H9 (cell line): Measurements from ENCODE around the gene COL5A3. TPM values are rescaled to one million over a fixed set of nuclear protein-coding genes. Genes with fewer than 3 reads are reported as not detected.

Experiments used
- DNase-seq: peaks from one replicate; pipeline ENCODE4 v3.0.0-alpha.2; 2017
- H2AFZ ChIP-seq: one replicate; pipeline ENCODE4 v1.6.1; 2013; ENCODE audit warnings: mild to moderate bottlenecking, low read length, control low read depth, moderate library complexity
- H2AK5ac ChIP-seq: 2 replicates; pipeline ENCODE4 v1.6.1; 2013; ENCODE audit warnings: low read length, control low read depth, mixed read lengths; ENCODE audit not compliant: insufficient read length
- H2BK120ac ChIP-seq: one replicate; pipeline ENCODE4 v1.6.1; 2013; ENCODE audit warnings: low read depth, mild to moderate bottlenecking, low read length, control low read depth, inconsistent platforms; ENCODE audit not compliant: poor library complexity, severe bottlenecking
- H2BK12ac ChIP-seq: 2 replicates; pipeline ENCODE4 v1.6.1; 2013; ENCODE audit warnings: low read length, control low read depth, mixed read lengths, low read depth; ENCODE audit not compliant: insufficient read length
- H2BK15ac ChIP-seq: 2 replicates; pipeline ENCODE4 v1.6.1; 2013; ENCODE audit warnings: low read depth, low read length, control low read depth
- H2BK20ac ChIP-seq: one replicate; pipeline ENCODE4 v1.6.1; 2013; ENCODE audit warnings: low read depth, mild to moderate bottlenecking, low read length, control low read depth, inconsistent platforms; ENCODE audit not compliant: poor library complexity, severe bottlenecking
- H2BK5ac ChIP-seq: 2 replicates; pipeline ENCODE4 v1.6.1; 2013; ENCODE audit warnings: low read length, control low read depth, mixed read lengths; ENCODE audit not compliant: insufficient read length
- H3K14ac ChIP-seq: 2 replicates; pipeline ENCODE4 v1.6.1; 2013; ENCODE audit warnings: low read length, control low read depth; ENCODE audit not compliant: insufficient read depth
- H3K18ac ChIP-seq: 2 replicates; pipeline ENCODE4 v1.6.1; 2013; ENCODE audit warnings: low read depth, mild to moderate bottlenecking, mixed read lengths, low read length, control low read depth; ENCODE audit not compliant: insufficient read length
- H3K23ac ChIP-seq: 2 replicates; pipeline ENCODE4 v1.6.1; 2013; ENCODE audit warnings: low read length, control low read depth, mixed read lengths, low read depth; ENCODE audit not compliant: insufficient read length
- H3K23me2 ChIP-seq: 2 replicates; pipeline ENCODE4 v1.6.1; 2013; ENCODE audit warnings: low read depth, mild to moderate bottlenecking, mixed read lengths, low read length, control low read depth; ENCODE audit not compliant: insufficient read length, poor library complexity, severe bottlenecking
- H3K27ac ChIP-seq: 2 replicates; pipeline ENCODE4 v1.5.1; 2013; ENCODE audit warnings: low read length, control low read depth, mixed read lengths, low read depth; ENCODE audit not compliant: insufficient read length
- H3K27me3 ChIP-seq: 2 replicates; pipeline ENCODE4 v1.6.1; 2013; ENCODE audit warnings: low read length, control low read depth, inconsistent platforms; ENCODE audit not compliant: insufficient read depth
- H3K4ac ChIP-seq: 2 replicates; pipeline ENCODE4 v1.6.1; 2013; ENCODE audit warnings: low read depth, mild to moderate bottlenecking, control low read depth, inconsistent platforms, low read length, moderate library complexity
- H3K4me1 ChIP-seq: 2 replicates; pipeline ENCODE4 v1.6.1; 2013; ENCODE audit warnings: low read length, control low read depth, inconsistent platforms; ENCODE audit not compliant: insufficient read depth
- H3K4me2 ChIP-seq: 2 replicates; pipeline ENCODE4 v1.6.1; 2013; ENCODE audit warnings: low read length, control low read depth, mixed read lengths; ENCODE audit not compliant: insufficient read length, insufficient read depth
- H3K56ac ChIP-seq: 2 replicates; pipeline ENCODE4 v1.6.1; 2013; ENCODE audit warnings: low read depth, mild to moderate bottlenecking, mixed read lengths, low read length, control low read depth; ENCODE audit not compliant: insufficient read length
- H3K79me1 ChIP-seq: 2 replicates; pipeline ENCODE4 v1.6.1; 2013; ENCODE audit warnings: low read depth, mild to moderate bottlenecking, moderate library complexity, low read length, control low read depth, inconsistent platforms; ENCODE audit not compliant: insufficient read depth, poor library complexity, severe bottlenecking
- H3K79me2 ChIP-seq: 2 replicates; pipeline ENCODE4 v1.6.1; 2013; ENCODE audit warnings: low read length, control low read depth, inconsistent platforms; ENCODE audit not compliant: insufficient read depth
- H3K9ac ChIP-seq: 2 replicates; pipeline ENCODE4 v1.6.1; 2013; ENCODE audit warnings: low read length, control low read depth, mixed read lengths; ENCODE audit not compliant: insufficient read length; ENCODE audit errors: extremely low read depth
- H3K9me3 ChIP-seq: one replicate; pipeline ENCODE4 v1.6.1; 2013; ENCODE audit warnings: low read depth, low read length, inconsistent platforms; ENCODE audit not compliant: control insufficient read depth
- H3T11ph ChIP-seq: one replicate; pipeline ENCODE4 v1.6.1; 2013; ENCODE audit warnings: mild to moderate bottlenecking, low read length, control low read depth, inconsistent platforms
- H4K20me1 ChIP-seq: one replicate; pipeline ENCODE4 v1.6.1; 2013; ENCODE audit not compliant: control insufficient read depth, insufficient read length, insufficient read depth
- H4K5ac ChIP-seq: 2 replicates; pipeline ENCODE4 v1.6.1; 2013; ENCODE audit warnings: low read depth, mild to moderate bottlenecking, mixed read lengths, low read length, control low read depth; ENCODE audit not compliant: insufficient read length
- H4K8ac ChIP-seq: replicated peaks from 2 replicates; pipeline ENCODE4 v1.6.1; 2013; ENCODE audit warnings: low read length, control low read depth, mixed read lengths, low read depth; ENCODE audit not compliant: insufficient read length
- H4K91ac ChIP-seq: 2 replicates; pipeline ENCODE4 v1.6.1; 2013; ENCODE audit warnings: low read depth, mild to moderate bottlenecking, moderate library complexity, mixed read lengths, low read length, control low read depth; ENCODE audit not compliant: insufficient read length
- H3K27ac Mint-ChIP-seq, 3 experiments: 2 replicates in 2 of 3; 3 replicates in 1 of 3; pipeline ENCODE4 v1.8.0; 2020 to 2021; ENCODE audit warnings: mixed read lengths in 3 of 3, mild to moderate bottlenecking in 1 of 3, moderate library complexity in 1 of 3
- H3K27me3 Mint-ChIP-seq: 2 replicates; pipeline ENCODE4 v1.8.0; 2021; ENCODE audit warnings: low read depth, mild to moderate bottlenecking, moderate library complexity, mixed read lengths
- H3K36me3 Mint-ChIP-seq, 3 experiments: 2 replicates in 2 of 3; 3 replicates in 1 of 3; pipeline ENCODE4 v1.8.0; 2020 to 2021; ENCODE audit warnings: low read depth in 3 of 3, mixed read lengths in 3 of 3; ENCODE audit not compliant: insufficient read depth in 1 of 3
- H3K4me1 Mint-ChIP-seq, 2 experiments: 2 replicates each; pipeline ENCODE4 v1.8.0; 2020; ENCODE audit warnings: mixed read lengths in 2 of 2
- H3K4me3 Mint-ChIP-seq, 2 experiments: 2 replicates in 1 of 2; 3 replicates in 1 of 2; pipeline ENCODE4 v1.8.0; 2020 to 2021; ENCODE audit warnings: mild to moderate bottlenecking in 2 of 2, mixed read lengths in 2 of 2, moderate library complexity in 1 of 2
- H3K9me3 Mint-ChIP-seq, 2 experiments: 2 replicates in 1 of 2; 3 replicates in 1 of 2; pipeline ENCODE4 v1.8.0; 2020; ENCODE audit warnings: mild to moderate bottlenecking in 2 of 2, mixed read lengths in 2 of 2, moderate library complexity in 1 of 2
- WGBS: extraction: QIAGEN DNeasy Blood & Tissue Kit; methylation state at CpG from one replicate; pipeline ENCODE4 v1.1.7; 2013; ENCODE audit warnings: missing lambda C conversion rate, low lambda C conversion rate, mixed read lengths; ENCODE audit not compliant: insufficient read length; ENCODE audit errors: extremely low coverage; 5-methylcytosine and 5-hydroxymethylcytosine counted together
- total RNA-seq: library from RNA; stranded (reverse); gene quantifications from 2 replicates; pipeline ENCODE4 v1.2.1, GENCODE V29; 2021
- TF ChIP-seq, protein P1 (sequence below): fragments of 200-600 bp; sonication (generic); conservative IDR thresholded peaks from 3 replicates; pipeline ENCODE4 v1.8.0; 2021; ENCODE audit warnings: antibody characterized with exemption, mild to moderate bottlenecking

The COL5A3 gene
- total RNA-seq, 1 experiment from 2014 or later: 0.72 TPM

DNA sequence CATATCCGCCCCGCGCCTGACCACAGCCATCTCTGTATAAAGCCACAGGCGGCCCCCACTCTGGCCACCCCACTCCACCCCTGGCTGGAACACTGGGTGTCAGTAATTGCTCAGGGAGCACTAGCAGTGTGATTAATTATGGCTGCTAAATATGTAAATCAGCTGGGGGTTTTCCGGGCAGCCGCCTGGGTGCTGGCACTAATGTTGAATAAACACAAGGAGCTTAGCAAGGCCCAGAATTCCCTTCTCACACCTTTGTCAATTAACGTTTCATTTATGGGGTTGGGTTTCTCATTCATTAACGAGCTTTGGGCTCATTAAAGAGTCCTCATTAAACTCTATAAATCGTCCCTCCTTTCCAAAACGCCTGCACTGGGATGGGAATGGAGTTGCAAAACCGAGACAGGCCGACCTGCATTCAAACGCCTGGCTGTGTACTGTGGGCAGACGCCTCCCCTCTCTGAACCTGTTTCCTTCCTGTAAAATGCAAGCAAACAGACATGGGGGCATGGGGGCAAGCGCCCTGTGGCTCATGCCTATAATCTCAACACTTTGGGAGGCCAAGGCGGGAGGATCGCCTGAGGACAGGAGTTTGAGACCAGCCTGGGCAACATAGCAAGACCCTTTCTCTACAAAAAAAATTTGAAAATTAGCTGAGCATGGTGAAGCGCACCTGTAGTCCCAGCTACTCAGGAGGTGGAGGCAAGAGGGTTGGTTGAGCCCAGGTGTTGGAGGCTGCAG, 56.3 kb downstream of the COL5A3 start:
- H2BK20ac ChIP-seq: no peak overlapping the region
- H3K4ac ChIP-seq: no peak overlapping the region
- TF ChIP-seq, protein P1, sequence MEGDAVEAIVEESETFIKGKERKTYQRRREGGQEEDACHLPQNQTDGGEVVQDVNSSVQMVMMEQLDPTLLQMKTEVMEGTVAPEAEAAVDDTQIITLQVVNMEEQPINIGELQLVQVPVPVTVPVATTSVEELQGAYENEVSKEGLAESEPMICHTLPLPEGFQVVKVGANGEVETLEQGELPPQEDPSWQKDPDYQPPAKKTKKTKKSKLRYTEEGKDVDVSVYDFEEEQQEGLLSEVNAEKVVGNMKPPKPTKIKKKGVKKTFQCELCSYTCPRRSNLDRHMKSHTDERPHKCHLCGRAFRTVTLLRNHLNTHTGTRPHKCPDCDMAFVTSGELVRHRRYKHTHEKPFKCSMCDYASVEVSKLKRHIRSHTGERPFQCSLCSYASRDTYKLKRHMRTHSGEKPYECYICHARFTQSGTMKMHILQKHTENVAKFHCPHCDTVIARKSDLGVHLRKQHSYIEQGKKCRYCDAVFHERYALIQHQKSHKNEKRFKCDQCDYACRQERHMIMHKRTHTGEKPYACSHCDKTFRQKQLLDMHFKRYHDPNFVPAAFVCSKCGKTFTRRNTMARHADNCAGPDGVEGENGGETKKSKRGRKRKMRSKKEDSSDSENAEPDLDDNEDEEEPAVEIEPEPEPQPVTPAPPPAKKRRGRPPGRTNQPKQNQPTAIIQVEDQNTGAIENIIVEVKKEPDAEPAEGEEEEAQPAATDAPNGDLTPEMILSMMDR: no peak
- no peak overlapping the region for H3K4me2 ChIP-seq
- no peaks in the 10 kb centered on the region for H3K36me3 Mint-ChIP-seq
- H3K79me2 ChIP-seq: no peaks in the 10 kb centered on the region
- H3K23me2 ChIP-seq: no peaks in the 10 kb centered on the region
- no peak overlapping the region for H3K27ac ChIP-seq
- no peak overlapping the region for H3K4me3 Mint-ChIP-seq
- no peak overlapping the region for H3K9ac ChIP-seq
- H3K56ac ChIP-seq: no peak overlapping the region
- no peaks in the 10 kb centered on the region for H4K20me1 ChIP-seq
- H3K9me3 Mint-ChIP-seq: no peaks in the 10 kb centered on the region; a peak in 1 of 5 replicates
- peaks cover 2% of the 10 kb centered on the region; the same call in 1 of the 2 replicates for H3K4me1 ChIP-seq
- H2BK12ac ChIP-seq: no peak overlapping the region
- H3K4me1 Mint-ChIP-seq: peaks cover 13 to 20% of the 10 kb centered on the region in 2 experiments
- no peaks in the 10 kb centered on the region for H3K27me3 ChIP-seq
- H3K23ac ChIP-seq: no peak overlapping the region
- peak overlapping the region in 1 of 3 experiments; percentile 70; a peak in 2 of 7 replicates for H3K27ac Mint-ChIP-seq
- no peaks in the 10 kb centered on the region for H3K79me1 ChIP-seq
- H3K9me3 ChIP-seq: no peaks in the 10 kb centered on the region
- no peak overlapping the region for H2BK15ac ChIP-seq
- no peaks in the 10 kb centered on the region for H3K27me3 Mint-ChIP-seq
- H4K5ac ChIP-seq: no peak overlapping the region
- WGBS: no CpG with 5 or more reads among the region's 18 CpGs
- H2AK5ac ChIP-seq: no peak overlapping the region
- no peak for DNase-seq
- no peak overlapping the region for H2BK120ac ChIP-seq
- no peak overlapping the region for H3T11ph ChIP-seq
- no peak overlapping the region for H2BK5ac ChIP-seq
- H3K18ac ChIP-seq: no peak overlapping the region
- H3K14ac ChIP-seq: no peak overlapping the region
- H4K8ac ChIP-seq: no peak overlapping the region
- H2AFZ ChIP-seq: no peak overlapping the region
- H4K91ac ChIP-seq: no peak overlapping the region
